H9 (cell line): ENCODE data around the gene FBXO2. TPM values are rescaled to one million over a fixed set of nuclear protein-coding genes. Genes with fewer than 3 reads are reported as not detected.

Experiments
- DNase-seq: peaks from one replicate; pipeline ENCODE4 v3.0.0-alpha.2; 2017
- H2AFZ ChIP-seq: one replicate; pipeline ENCODE4 v1.6.1; 2013; ENCODE audit warnings: mild to moderate bottlenecking, low read length, control low read depth, moderate library complexity
- H2AK5ac ChIP-seq: 2 replicates; pipeline ENCODE4 v1.6.1; 2013; ENCODE audit warnings: low read length, control low read depth, mixed read lengths; ENCODE audit not compliant: insufficient read length
- H2BK120ac ChIP-seq: one replicate; pipeline ENCODE4 v1.6.1; 2013; ENCODE audit warnings: low read depth, mild to moderate bottlenecking, low read length, control low read depth, inconsistent platforms; ENCODE audit not compliant: poor library complexity, severe bottlenecking
- H2BK12ac ChIP-seq: 2 replicates; pipeline ENCODE4 v1.6.1; 2013; ENCODE audit warnings: low read length, control low read depth, mixed read lengths, low read depth; ENCODE audit not compliant: insufficient read length
- H2BK15ac ChIP-seq: 2 replicates; pipeline ENCODE4 v1.6.1; 2013; ENCODE audit warnings: low read depth, low read length, control low read depth
- H2BK20ac ChIP-seq: one replicate; pipeline ENCODE4 v1.6.1; 2013; ENCODE audit warnings: low read depth, mild to moderate bottlenecking, low read length, control low read depth, inconsistent platforms; ENCODE audit not compliant: poor library complexity, severe bottlenecking
- H2BK5ac ChIP-seq: 2 replicates; pipeline ENCODE4 v1.6.1; 2013; ENCODE audit warnings: low read length, control low read depth, mixed read lengths; ENCODE audit not compliant: insufficient read length
- H3K14ac ChIP-seq: 2 replicates; pipeline ENCODE4 v1.6.1; 2013; ENCODE audit warnings: low read length, control low read depth; ENCODE audit not compliant: insufficient read depth
- H3K18ac ChIP-seq: 2 replicates; pipeline ENCODE4 v1.6.1; 2013; ENCODE audit warnings: low read depth, mild to moderate bottlenecking, mixed read lengths, low read length, control low read depth; ENCODE audit not compliant: insufficient read length
- H3K23ac ChIP-seq: 2 replicates; pipeline ENCODE4 v1.6.1; 2013; ENCODE audit warnings: low read length, control low read depth, mixed read lengths, low read depth; ENCODE audit not compliant: insufficient read length
- H3K23me2 ChIP-seq: 2 replicates; pipeline ENCODE4 v1.6.1; 2013; ENCODE audit warnings: low read depth, mild to moderate bottlenecking, mixed read lengths, low read length, control low read depth; ENCODE audit not compliant: insufficient read length, poor library complexity, severe bottlenecking
- H3K27ac ChIP-seq: 2 replicates; pipeline ENCODE4 v1.5.1; 2013; ENCODE audit warnings: low read length, control low read depth, mixed read lengths, low read depth; ENCODE audit not compliant: insufficient read length
- H3K27me3 ChIP-seq: 2 replicates; pipeline ENCODE4 v1.6.1; 2013; ENCODE audit warnings: low read length, control low read depth, inconsistent platforms; ENCODE audit not compliant: insufficient read depth
- H3K4ac ChIP-seq: 2 replicates; pipeline ENCODE4 v1.6.1; 2013; ENCODE audit warnings: low read depth, mild to moderate bottlenecking, control low read depth, inconsistent platforms, low read length, moderate library complexity
- H3K4me1 ChIP-seq: 2 replicates; pipeline ENCODE4 v1.6.1; 2013; ENCODE audit warnings: low read length, control low read depth, inconsistent platforms; ENCODE audit not compliant: insufficient read depth
- H3K4me2 ChIP-seq: 2 replicates; pipeline ENCODE4 v1.6.1; 2013; ENCODE audit warnings: low read length, control low read depth, mixed read lengths; ENCODE audit not compliant: insufficient read length, insufficient read depth
- H3K56ac ChIP-seq: 2 replicates; pipeline ENCODE4 v1.6.1; 2013; ENCODE audit warnings: low read depth, mild to moderate bottlenecking, mixed read lengths, low read length, control low read depth; ENCODE audit not compliant: insufficient read length
- H3K79me1 ChIP-seq: 2 replicates; pipeline ENCODE4 v1.6.1; 2013; ENCODE audit warnings: low read depth, mild to moderate bottlenecking, moderate library complexity, low read length, control low read depth, inconsistent platforms; ENCODE audit not compliant: insufficient read depth, poor library complexity, severe bottlenecking
- H3K79me2 ChIP-seq: 2 replicates; pipeline ENCODE4 v1.6.1; 2013; ENCODE audit warnings: low read length, control low read depth, inconsistent platforms; ENCODE audit not compliant: insufficient read depth
- H3K9ac ChIP-seq: 2 replicates; pipeline ENCODE4 v1.6.1; 2013; ENCODE audit warnings: low read length, control low read depth, mixed read lengths; ENCODE audit not compliant: insufficient read length; ENCODE audit errors: extremely low read depth
- H3K9me3 ChIP-seq: one replicate; pipeline ENCODE4 v1.6.1; 2013; ENCODE audit warnings: low read depth, low read length, inconsistent platforms; ENCODE audit not compliant: control insufficient read depth
- H3T11ph ChIP-seq: one replicate; pipeline ENCODE4 v1.6.1; 2013; ENCODE audit warnings: mild to moderate bottlenecking, low read length, control low read depth, inconsistent platforms
- H4K20me1 ChIP-seq: one replicate; pipeline ENCODE4 v1.6.1; 2013; ENCODE audit not compliant: control insufficient read depth, insufficient read length, insufficient read depth
- H4K5ac ChIP-seq: 2 replicates; pipeline ENCODE4 v1.6.1; 2013; ENCODE audit warnings: low read depth, mild to moderate bottlenecking, mixed read lengths, low read length, control low read depth; ENCODE audit not compliant: insufficient read length
- H4K8ac ChIP-seq: replicated peaks from 2 replicates; pipeline ENCODE4 v1.6.1; 2013; ENCODE audit warnings: low read length, control low read depth, mixed read lengths, low read depth; ENCODE audit not compliant: insufficient read length
- H4K91ac ChIP-seq: 2 replicates; pipeline ENCODE4 v1.6.1; 2013; ENCODE audit warnings: low read depth, mild to moderate bottlenecking, moderate library complexity, mixed read lengths, low read length, control low read depth; ENCODE audit not compliant: insufficient read length
- H3K27ac Mint-ChIP-seq, 3 experiments: 2 replicates in 2 of 3; 3 replicates in 1 of 3; pipeline ENCODE4 v1.8.0; 2020 to 2021; ENCODE audit warnings: mixed read lengths in 3 of 3, mild to moderate bottlenecking in 1 of 3, moderate library complexity in 1 of 3
- H3K27me3 Mint-ChIP-seq: 2 replicates; pipeline ENCODE4 v1.8.0; 2021; ENCODE audit warnings: low read depth, mild to moderate bottlenecking, moderate library complexity, mixed read lengths
- H3K36me3 Mint-ChIP-seq, 3 experiments: 2 replicates in 2 of 3; 3 replicates in 1 of 3; pipeline ENCODE4 v1.8.0; 2020 to 2021; ENCODE audit warnings: low read depth in 3 of 3, mixed read lengths in 3 of 3; ENCODE audit not compliant: insufficient read depth in 1 of 3
- H3K4me1 Mint-ChIP-seq, 2 experiments: 2 replicates each; pipeline ENCODE4 v1.8.0; 2020; ENCODE audit warnings: mixed read lengths in 2 of 2
- H3K4me3 Mint-ChIP-seq, 2 experiments: 2 replicates in 1 of 2; 3 replicates in 1 of 2; pipeline ENCODE4 v1.8.0; 2020 to 2021; ENCODE audit warnings: mild to moderate bottlenecking in 2 of 2, mixed read lengths in 2 of 2, moderate library complexity in 1 of 2
- H3K9me3 Mint-ChIP-seq, 2 experiments: 2 replicates in 1 of 2; 3 replicates in 1 of 2; pipeline ENCODE4 v1.8.0; 2020; ENCODE audit warnings: mild to moderate bottlenecking in 2 of 2, mixed read lengths in 2 of 2, moderate library complexity in 1 of 2
- WGBS: extraction: QIAGEN DNeasy Blood & Tissue Kit; methylation state at CpG from one replicate; pipeline ENCODE4 v1.1.7; 2013; ENCODE audit warnings: missing lambda C conversion rate, low lambda C conversion rate, mixed read lengths; ENCODE audit not compliant: insufficient read length; ENCODE audit errors: extremely low coverage; 5-methylcytosine and 5-hydroxymethylcytosine counted together
- total RNA-seq: library from RNA; stranded (reverse); gene quantifications from 2 replicates; pipeline ENCODE4 v1.2.1, GENCODE V29; 2021
- TF ChIP-seq, protein P1 (sequence below): fragments of 200-600 bp; sonication (generic); conservative IDR thresholded peaks from 3 replicates; pipeline ENCODE4 v1.8.0; 2021; ENCODE audit warnings: antibody characterized with exemption, mild to moderate bottlenecking

Gene FBXO2
- total RNA-seq, 1 experiment from 2014 or later = 28.9 TPM

DNA sequence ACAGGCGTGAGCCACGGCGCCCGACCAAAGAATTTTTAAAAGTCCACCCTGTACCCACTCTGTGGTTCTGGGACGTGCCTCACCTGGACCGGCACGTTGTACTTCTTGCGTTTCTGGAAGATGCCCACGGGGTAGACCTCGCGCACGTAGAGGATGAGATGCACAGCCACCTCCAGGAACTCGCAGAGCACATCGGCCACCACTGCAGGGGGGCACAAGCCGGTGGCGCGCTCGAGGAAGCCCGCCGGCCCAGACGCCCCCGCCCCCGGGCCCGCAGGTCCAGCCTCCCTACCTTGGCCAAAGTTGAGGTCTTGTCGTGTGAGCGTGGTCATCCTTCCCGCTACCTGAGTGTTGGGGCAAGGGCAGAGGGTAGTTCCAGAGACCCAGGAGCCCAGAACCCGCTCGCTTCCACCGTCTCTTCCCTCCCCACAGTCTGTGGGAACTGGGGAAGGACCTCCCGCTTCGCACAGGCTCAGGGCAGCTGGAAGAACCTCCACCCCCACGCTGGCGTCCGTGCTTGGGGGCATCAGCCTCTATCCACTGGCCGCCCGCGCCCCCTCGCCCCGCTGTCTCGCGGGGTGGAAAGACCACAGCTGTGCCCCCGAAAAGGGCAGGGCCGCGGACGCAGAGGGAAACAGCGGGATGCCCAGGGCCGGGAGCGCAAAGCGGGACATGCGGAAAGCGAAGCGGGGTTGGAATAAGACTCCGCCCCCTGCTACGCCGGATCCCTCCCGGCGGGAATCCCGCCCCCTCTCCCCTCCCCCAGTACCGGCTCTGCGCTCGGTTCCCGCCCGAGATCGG is 26.2 kb upstream of the FBXO2 start:
- Histone ChIP-seq H3K79me2 (peaks cover 6% of the 10 kb centered on the region; the same call in 1 of the 2 replicates), H2BK120ac (no peak overlapping the region), H2BK5ac (no peak overlapping the region), H3K9ac (peak overlapping the region; percentile 69), H4K8ac (no peak overlapping the region), H4K5ac (no peak overlapping the region), H2BK15ac (no peak overlapping the region), H2BK12ac (no peak overlapping the region), H4K20me1 (no peaks in the 10 kb centered on the region), H2BK20ac (no peak overlapping the region), H3K23me2 (no peaks in the 10 kb centered on the region), H3K56ac (no peak overlapping the region), H4K91ac (no peak overlapping the region), H3K79me1 (no peaks in the 10 kb centered on the region), H2AFZ (no peak overlapping the region), H3K27me3 (no peaks in the 10 kb centered on the region), H3K23ac (no peak overlapping the region), H3K14ac (peak overlapping the region; percentile 47; the same call in 1 of the 2 replicates), H3K4me1 (peaks cover 18% of the 10 kb centered on the region; the same call in 1 of the 2 replicates), H3K9me3 (no peaks in the 10 kb centered on the region), H3K27ac (peak overlapping the region; percentile 15), H3T11ph (no peak overlapping the region), H2AK5ac (no peak overlapping the region), H3K18ac (peak overlapping the region; percentile 18), H3K4me2 (peak overlapping the region; percentile 65), H3K4ac (no peak overlapping the region)
- Mint-ChIP-seq H3K4me1 (peaks cover 46 to 57% of the 10 kb centered on the region in 2 experiments), H3K27ac (peak overlapping the region; percentile 74 to 86 (median 81); a peak in 5 of 7 replicates), H3K27me3 (no peaks in the 10 kb centered on the region), H3K36me3 (peaks cover 24 to 44% (median 42%) of the 10 kb centered on the region in 3 experiments), H3K9me3 (no peaks in the 10 kb centered on the region), H3K4me3 (peak overlapping the region; percentile 84 to 90)
- no CpG with 5 or more reads among the region's 65 CpGs for WGBS
- TF ChIP-seq, protein P1, sequence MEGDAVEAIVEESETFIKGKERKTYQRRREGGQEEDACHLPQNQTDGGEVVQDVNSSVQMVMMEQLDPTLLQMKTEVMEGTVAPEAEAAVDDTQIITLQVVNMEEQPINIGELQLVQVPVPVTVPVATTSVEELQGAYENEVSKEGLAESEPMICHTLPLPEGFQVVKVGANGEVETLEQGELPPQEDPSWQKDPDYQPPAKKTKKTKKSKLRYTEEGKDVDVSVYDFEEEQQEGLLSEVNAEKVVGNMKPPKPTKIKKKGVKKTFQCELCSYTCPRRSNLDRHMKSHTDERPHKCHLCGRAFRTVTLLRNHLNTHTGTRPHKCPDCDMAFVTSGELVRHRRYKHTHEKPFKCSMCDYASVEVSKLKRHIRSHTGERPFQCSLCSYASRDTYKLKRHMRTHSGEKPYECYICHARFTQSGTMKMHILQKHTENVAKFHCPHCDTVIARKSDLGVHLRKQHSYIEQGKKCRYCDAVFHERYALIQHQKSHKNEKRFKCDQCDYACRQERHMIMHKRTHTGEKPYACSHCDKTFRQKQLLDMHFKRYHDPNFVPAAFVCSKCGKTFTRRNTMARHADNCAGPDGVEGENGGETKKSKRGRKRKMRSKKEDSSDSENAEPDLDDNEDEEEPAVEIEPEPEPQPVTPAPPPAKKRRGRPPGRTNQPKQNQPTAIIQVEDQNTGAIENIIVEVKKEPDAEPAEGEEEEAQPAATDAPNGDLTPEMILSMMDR = no peak
- no peak for DNase-seq
